DOHH2 (cell line): Measurements from ENCODE around the gene CFAP119.

ENCODE experiments used
- H3F3A ChIP-seq: fragments of 200-600 bp; sonication (generic), shearing (Covaris generic); 2 replicates; pipeline ENCODE4 v1.6.0; 2016; ENCODE audit warnings: antibody characterized with exemption, mild to moderate bottlenecking; ENCODE audit not compliant: control insufficient read depth, insufficient read depth
- H3K27ac ChIP-seq: fragments of 200-600 bp; sonication (generic); 2 replicates; pipeline ENCODE4 v1.5.1; 2014; ENCODE audit warnings: low read depth, mild to moderate bottlenecking, low read length, moderate library complexity
- H3K27me3 ChIP-seq: fragments of 200-600 bp; sonication (generic); 2 replicates; pipeline ENCODE4 v1.6.1; 2014; ENCODE audit warnings: mild to moderate bottlenecking, low read length, mixed read lengths; ENCODE audit not compliant: control insufficient read depth
- H3K36me3 ChIP-seq: fragments of 200-600 bp; sonication (generic); 2 replicates; pipeline ENCODE4 v1.6.1; 2014; ENCODE audit warnings: mild to moderate bottlenecking, low read length, moderate library complexity, mixed read lengths; ENCODE audit not compliant: control insufficient read depth
- H3K4me1 ChIP-seq: fragments of 200-600 bp; sonication (generic); 2 replicates; pipeline ENCODE4 v1.6.1; 2014; ENCODE audit warnings: mild to moderate bottlenecking, low read length, mixed read lengths; ENCODE audit not compliant: control insufficient read depth
- H3K4me2 ChIP-seq: fragments of 200-600 bp; sonication (generic); 2 replicates; pipeline ENCODE4 v1.6.0; 2014; ENCODE audit warnings: mild to moderate bottlenecking, low read length, moderate library complexity
- H3K4me3 ChIP-seq: fragments of 200-600 bp; sonication (generic); 2 replicates; pipeline ENCODE4 v1.5.1; 2014; ENCODE audit warnings: mild to moderate bottlenecking, low read length, mixed read lengths
- H3K79me2 ChIP-seq: fragments of 200-600 bp; sonication (generic); 2 replicates; pipeline ENCODE4 v1.6.1; 2014; ENCODE audit warnings: mild to moderate bottlenecking, low read length, mixed read lengths; ENCODE audit not compliant: control insufficient read depth
- H3K9me2 ChIP-seq: fragments of 200-600 bp; sonication (generic); replicated peaks from 2 replicates; pipeline ENCODE4 v1.6.1; 2014; ENCODE audit warnings: mild to moderate bottlenecking, low read length, mixed read lengths; ENCODE audit not compliant: control insufficient read depth
- H3K9me3 ChIP-seq: fragments of 200-600 bp; sonication (generic); 2 replicates; pipeline ENCODE4 v1.6.1; 2014; ENCODE audit warnings: antibody characterized with exemption, low read length, mixed read lengths; ENCODE audit not compliant: control insufficient read depth, insufficient read depth
- H4K20me1 ChIP-seq: fragments of 200-600 bp; sonication (generic); 2 replicates; pipeline ENCODE4 v1.6.0; 2014; ENCODE audit warnings: low read depth, mild to moderate bottlenecking, antibody characterized with exemption, low read length, moderate library complexity; ENCODE audit not compliant: control insufficient read depth, insufficient read depth
- CTCF ChIP-seq: fragments of 200-600 bp; sonication (generic); IDR thresholded peaks from one replicate; pipeline ENCODE4 v1.5.1; 2014; ENCODE audit warnings: antibody characterized with exemption, mild to moderate bottlenecking, low read depth, low read length; ENCODE audit not compliant: poor library complexity, severe bottlenecking
- EZH2phosphoT487 ChIP-seq: fragments of 200-600 bp; sonication (generic); IDR thresholded peaks from 2 replicates; pipeline ENCODE4 v1.6.1; 2017; ENCODE audit warnings: borderline replicate concordance, mild to moderate bottlenecking, antibody characterized with exemption, low read length, moderate library complexity, mixed read lengths

CFAP119 gene

GRCh38 chr16:30805370-30806169 is 43.7 kb upstream of the CFAP119 start:
- Histone ChIP-seq H3K4me3 (peak overlapping the region; percentile 86), H3K9me2 (no peaks in the 10 kb centered on the region), H3K4me1 (peaks cover 20% of the 10 kb centered on the region), H3K27me3 (no peaks in the 10 kb centered on the region), H3K79me2 (no peaks in the 10 kb centered on the region), H3K9me3 (no peaks in the 10 kb centered on the region), H3K4me2 (peak overlapping the region; percentile 87), H3K36me3 (no peaks in the 10 kb centered on the region), H4K20me1 (no peaks in the 10 kb centered on the region), H3F3A (no peaks in the 10 kb centered on the region), H3K27ac (0 out of 2 replicates have a peak overlapping the region, but pooled peaks have one; percentile 13)
- TF ChIP-seq EZH2phosphoT487 (no peak), CTCF (no peak)

- H3K4me3 ChIP-seq, result peak overlapping the region; percentile 86
- no peaks in the 10 kb centered on the region for H3K9me3 ChIP-seq
- no peaks in the 10 kb centered on the region for H3K79me2 ChIP-seq
- no peaks in the 10 kb centered on the region for H3F3A ChIP-seq
- peaks cover 20% of the 10 kb centered on the region for H3K4me1 ChIP-seq
- H4K20me1 ChIP-seq, result no peaks in the 10 kb centered on the region
- TF ChIP-seq CTCF (no peak), EZH2phosphoT487 (no peak)
- H3K4me2 ChIP-seq, result peak overlapping the region; percentile 87
- H3K9me2 ChIP-seq, result no peaks in the 10 kb centered on the region
- no peak overlapping the region for H3K27ac ChIP-seq
- H3K27me3 ChIP-seq, result no peaks in the 10 kb centered on the region
- H3K36me3 ChIP-seq, result no peaks in the 10 kb centered on the region
Observed at GRCh38 chr16:30805056-30805369, 43.2 kb upstream of the CFAP119 start.

- no peaks in the 10 kb centered on the region for H3K79me2 ChIP-seq
- no peaks in the 10 kb centered on the region for H3K9me3 ChIP-seq
- no peaks in the 10 kb centered on the region for H3K27me3 ChIP-seq
- no peaks in the 10 kb centered on the region for H3F3A ChIP-seq
- no peak overlapping the region for H3K4me2 ChIP-seq
- no peak overlapping the region for H3K27ac ChIP-seq
- H3K9me2 ChIP-seq, result no peaks in the 10 kb centered on the region
- no peaks in the 10 kb centered on the region for H3K36me3 ChIP-seq
- no peak overlapping the region for H3K4me3 ChIP-seq
- TF ChIP-seq EZH2phosphoT487, result no peak
- H4K20me1 ChIP-seq, result no peaks in the 10 kb centered on the region
- H3K4me1 ChIP-seq, result peaks cover 20% of the 10 kb centered on the region
Observed at GRCh38 chr16:30802936-30803335, 41.1 kb upstream of the CFAP119 start.

GRCh38 chr16:30797670-30798309 is 35.9 kb upstream of the CFAP119 start:
- Histone ChIP-seq H3K9me2 (no peaks in the 10 kb centered on the region), H3K4me2 (no peak overlapping the region), H3K36me3 (no peaks in the 10 kb centered on the region), H3K9me3 (no peaks in the 10 kb centered on the region), H3K79me2 (no peaks in the 10 kb centered on the region), H3K27me3 (no peaks in the 10 kb centered on the region), H3F3A (no peaks in the 10 kb centered on the region), H3K27ac (no peak overlapping the region), H3K4me1 (no peaks in the 10 kb centered on the region), H3K4me3 (no peak overlapping the region), H4K20me1 (no peaks in the 10 kb centered on the region)
- TF ChIP-seq EZH2phosphoT487, result no peak
- TF ChIP-seq CTCF, result no peak
